Muscle of leg (tissue), 11 donors: ENCODE results near the gene AMOTL2. TPM values are rescaled to one million over a fixed set of nuclear protein-coding genes. Genes with fewer than 3 reads are reported as not detected.

Experiments used
- DNase-seq: peaks from one replicate; pipeline ENCODE4 v3.0.0; 2013
- H3K27ac ChIP-seq: one replicate; pipeline ENCODE4 v1.5.1; 2013; ENCODE audit warnings: mild to moderate bottlenecking, low read length, control low read depth
- H3K27me3 ChIP-seq: one replicate; pipeline ENCODE4 v1.6.1; 2013; ENCODE audit warnings: low read length; ENCODE audit not compliant: control insufficient read depth, insufficient read depth
- H3K36me3 ChIP-seq: one replicate; pipeline ENCODE4 v1.6.1; 2013; ENCODE audit warnings: low read length; ENCODE audit not compliant: control insufficient read depth, insufficient read depth
- H3K4me1 ChIP-seq: one replicate; pipeline ENCODE4 v1.6.1; 2013; ENCODE audit warnings: low read length; ENCODE audit not compliant: control insufficient read depth, insufficient read depth
- H3K4me3 ChIP-seq: one replicate; pipeline ENCODE4 v1.5.1; 2013; ENCODE audit warnings: low read length, control low read depth
- H3K9me3 ChIP-seq: replicated peaks from 2 replicates; pipeline ENCODE4 v1.6.1; 2013; ENCODE audit warnings: low read depth, low read length; ENCODE audit not compliant: control insufficient read depth
- WGBS: methylation state at CpG from one replicate; pipeline ENCODE4 v1.1.5; 2013; ENCODE audit warnings: missing lambda C conversion rate; ENCODE audit not compliant: insufficient coverage; 5-methylcytosine and 5-hydroxymethylcytosine counted together
- polyA plus RNA-seq, 8 donors: library from polyadenylated mRNA; unstranded; fragments of 120-200 nt; gene quantifications; one replicate each; pipeline versions ENCODE4 v1.2.1 to v1.2.3, GENCODE V29; 2013; ENCODE audit warnings: inconsistent platforms in 1 of 8, low replicate concordance in 1 of 8; ENCODE audit not compliant: insufficient read length in 8 of 8, insufficient read depth in 1 of 8
- total RNA-seq: library from RNA; stranded (reverse); fragments of 120-200 nt; gene quantifications from one replicate; pipeline ENCODE4 v1.2.4, GENCODE V29; 2013

AMOTL2 gene
- total and polyA plus RNA-seq, 9 donors = 49.4 to 77.0 (median 58.9) TPM

- Histone ChIP-seq H3K4me3 (no peak overlapping the region), H3K4me1 (peaks cover 23% of the 10 kb centered on the region), H3K9me3 (no peaks in the 10 kb centered on the region), H3K27me3 (no peaks in the 10 kb centered on the region), H3K36me3 (no peaks in the 10 kb centered on the region), H3K27ac (no peak overlapping the region)
- DNase-seq = no peak
- WGBS = 95% methylated on average over 8 of the region's 8 CpGs
Observed at GRCh38 chr3:134337071-134337482, 37.2 kb downstream of the AMOTL2 start.

DNA sequence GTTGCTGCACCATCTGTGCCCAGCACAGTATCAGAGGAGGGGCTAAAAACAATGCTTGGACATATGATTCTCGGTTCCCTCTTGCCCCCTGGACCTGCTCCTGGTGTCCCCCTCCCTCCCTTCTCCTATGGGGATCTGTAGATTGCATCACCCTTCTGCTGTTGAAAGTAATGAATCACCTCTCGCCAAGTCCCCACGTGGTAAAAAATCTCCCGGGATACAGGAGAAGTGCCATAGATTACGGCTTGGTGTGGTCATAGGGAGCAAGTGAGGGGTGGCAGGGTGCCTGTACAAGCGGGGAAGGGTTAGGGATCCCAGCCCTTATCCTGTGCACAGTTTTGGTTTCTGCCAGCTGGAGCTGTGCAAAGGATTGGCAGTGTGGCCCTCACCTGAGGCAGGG, 37.7 kb downstream of the AMOTL2 start:
- no peak for DNase-seq
- Histone ChIP-seq H3K9me3 (no peaks in the 10 kb centered on the region), H3K4me3 (no peak overlapping the region), H3K27me3 (no peaks in the 10 kb centered on the region), H3K4me1 (peaks cover 28% of the 10 kb centered on the region), H3K36me3 (no peaks in the 10 kb centered on the region), H3K27ac (no peak overlapping the region)
- 67% methylated on average over 4 of the region's 6 CpGs for WGBS

- Histone ChIP-seq H3K27me3 (no peaks in the 10 kb centered on the region), H3K4me1 (peaks cover 37% of the 10 kb centered on the region), H3K36me3 (no peaks in the 10 kb centered on the region), H3K9me3 (no peaks in the 10 kb centered on the region), H3K4me3 (no peak overlapping the region), H3K27ac (no peak overlapping the region)
- DNase-seq = no peak
- 53% methylated on average over 1 of the region's 2 CpGs for WGBS
Observed at GRCh38 chr3:134334901-134335280, 39.4 kb downstream of the AMOTL2 start.

DNA sequence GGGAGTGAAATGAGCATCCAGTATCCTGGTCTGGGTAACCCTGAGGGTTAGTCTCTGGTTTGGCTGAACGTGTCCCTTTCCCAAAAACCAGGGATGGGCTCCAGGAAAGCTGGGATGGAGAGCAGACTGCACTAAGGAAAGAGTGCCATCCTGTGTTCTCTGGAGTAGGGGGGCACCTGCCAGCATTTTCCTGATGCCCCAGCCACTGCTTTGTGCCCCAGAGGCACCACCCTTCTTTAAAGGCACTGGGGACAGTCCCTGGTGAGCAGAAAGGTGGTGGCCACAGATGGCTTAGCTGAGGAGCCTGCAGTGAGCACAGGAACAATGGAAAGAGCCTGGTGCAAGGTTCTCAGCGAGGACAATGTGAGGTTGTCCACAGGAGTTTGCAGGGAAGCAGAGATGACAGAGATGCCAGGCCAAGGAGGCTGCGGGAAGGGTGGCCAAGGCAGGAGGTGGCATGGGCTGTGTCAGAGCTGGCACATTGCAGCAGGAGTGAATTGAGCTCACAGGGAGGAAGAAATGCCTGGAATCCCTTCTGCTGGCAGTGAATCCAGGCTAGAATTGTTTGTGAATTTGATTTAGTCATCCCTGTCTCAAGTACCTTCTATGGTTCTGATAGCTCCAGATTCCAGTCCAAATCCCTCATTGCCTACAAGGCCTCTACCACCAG, 39.9 kb downstream of the AMOTL2 start:
- DNase-seq = no peak
- H3K9me3 ChIP-seq = no peaks in the 10 kb centered on the region
- H3K36me3 ChIP-seq = no peaks in the 10 kb centered on the region
- H3K4me1 ChIP-seq = peaks cover 37% of the 10 kb centered on the region
- H3K4me3 ChIP-seq = no peak overlapping the region
- no peaks in the 10 kb centered on the region for H3K27me3 ChIP-seq
- H3K27ac ChIP-seq = no peak overlapping the region
- 80% methylated on average over 3 of the region's 3 CpGs for WGBS

- 36% methylated on average over 7 of the region's 10 CpGs for WGBS
- H3K9me3 ChIP-seq = no peaks in the 10 kb centered on the region
- H3K36me3 ChIP-seq = no peaks in the 10 kb centered on the region
- DNase-seq = no peak
- peak overlapping the region; percentile 42 for H3K27ac ChIP-seq
- H3K27me3 ChIP-seq = no peaks in the 10 kb centered on the region
- peaks cover 37% of the 10 kb centered on the region for H3K4me1 ChIP-seq
- H3K4me3 ChIP-seq = no peak overlapping the region
Observed at GRCh38 chr3:134333522-134334181, 40.6 kb downstream of the AMOTL2 start.

DNA sequence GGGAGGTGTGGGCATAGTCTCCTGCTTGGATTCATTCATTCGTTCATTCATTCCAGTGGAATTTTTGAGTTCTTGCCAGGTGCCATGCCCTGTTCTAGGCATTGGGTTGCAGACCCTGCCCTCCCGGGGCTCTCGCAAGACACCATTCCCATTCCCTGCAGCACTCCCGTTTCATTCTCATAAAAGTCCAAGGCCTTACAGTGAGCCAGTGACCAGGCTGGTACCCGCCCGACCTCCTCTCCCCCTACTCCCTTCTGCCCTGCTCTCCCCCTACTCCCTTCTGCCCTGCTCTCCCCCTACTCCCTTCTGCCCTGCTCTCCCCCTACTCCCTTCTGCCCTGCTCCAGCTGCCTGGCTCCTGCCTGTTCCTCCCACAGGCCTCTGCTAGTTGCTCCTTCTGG, 41.9 kb downstream of the AMOTL2 start:
- H3K9me3 ChIP-seq = no peaks in the 10 kb centered on the region
- DNase-seq = no peak
- H3K4me3 ChIP-seq = no peak overlapping the region
- 87% methylated on average over 6 of the region's 6 CpGs for WGBS
- no peaks in the 10 kb centered on the region for H3K27me3 ChIP-seq
- no peaks in the 10 kb centered on the region for H3K36me3 ChIP-seq
- H3K27ac ChIP-seq = peak overlapping the region; percentile 74
- H3K4me1 ChIP-seq = peaks cover 40% of the 10 kb centered on the region

GRCh38 chr3:134331811-134332199, 42.4 kb downstream of the AMOTL2 start:
- no peaks in the 10 kb centered on the region for H3K27me3 ChIP-seq

GRCh38 chr3:134330883-134331810, 43.1 kb downstream of the AMOTL2 start:
- H3K4me1 ChIP-seq = peaks cover 52% of the 10 kb centered on the region
- H3K4me3 ChIP-seq = no peak overlapping the region
- WGBS = 51% methylated on average over 3 of the region's 6 CpGs
- H3K27ac ChIP-seq = peak overlapping the region; percentile 74
- no peaks in the 10 kb centered on the region for H3K9me3 ChIP-seq
- DNase-seq = peak; percentile 96
- no peaks in the 10 kb centered on the region for H3K36me3 ChIP-seq
- H3K27me3 ChIP-seq = no peaks in the 10 kb centered on the region

More at GRCh38 chr3:134331811-134332199, 42.4 kb downstream of the AMOTL2 start:
- DNase-seq = no peak
- Histone ChIP-seq H3K9me3 (no peaks in the 10 kb centered on the region), H3K27ac (peak overlapping the region; percentile 74), H3K4me3 (no peak overlapping the region), H3K36me3 (no peaks in the 10 kb centered on the region), H3K4me1 (peaks cover 45% of the 10 kb centered on the region)
- WGBS = no CpG with 5 or more reads among the region's 5 CpGs

- Histone ChIP-seq H3K36me3 (no peaks in the 10 kb centered on the region), H3K4me3 (no peak overlapping the region), H3K9me3 (no peaks in the 10 kb centered on the region), H3K27me3 (no peaks in the 10 kb centered on the region), H3K27ac (no peak overlapping the region), H3K4me1 (peaks cover 47% of the 10 kb centered on the region)
- no CpG with 5 or more reads among the region's 1 CpG for WGBS
- no peak for DNase-seq
Observed at GRCh38 chr3:134328846-134329245, 45.4 kb downstream of the AMOTL2 start.

- H3K27me3 ChIP-seq = no peaks in the 10 kb centered on the region
- WGBS = 71% methylated on average over 4 of the region's 6 CpGs
- H3K27ac ChIP-seq = no peak overlapping the region
- H3K9me3 ChIP-seq = no peaks in the 10 kb centered on the region
- no peak overlapping the region for H3K4me3 ChIP-seq
- no peaks in the 10 kb centered on the region for H3K36me3 ChIP-seq
- H3K4me1 ChIP-seq = peaks cover 41% of the 10 kb centered on the region
- DNase-seq = no peak
Observed at GRCh38 chr3:134328147-134328591, 46.1 kb downstream of the AMOTL2 start.
